Measurements from ENCODE around the gene WDFY2. TPM values are rescaled to one million over a fixed set of nuclear protein-coding genes. Genes with fewer than 3 reads are reported as not detected.

Gene WDFY2
- total and polyA plus RNA-seq, 2 of the 8 experiments (the other 6 are each of a cell fraction or from before 2014, with no cell fraction given) = 13.9 to 29.0 TPM

- no peak for TF ChIP-seq NRF1 (IDR thresholded peaks at IDR 0.05; ENCODE audit: low read depth, low read length)
- TF ChIP-seq BCL11A (IDR thresholded peaks at IDR 0.05; ENCODE audit: low read depth in 2 of 2, low read length in 2 of 2) = no peak
- TF ChIP-seq CEBPB (IDR thresholded peaks at IDR 0.05; ENCODE audit: low read depth, low read length) = no peak
- TF ChIP-seq, protein P1, sequence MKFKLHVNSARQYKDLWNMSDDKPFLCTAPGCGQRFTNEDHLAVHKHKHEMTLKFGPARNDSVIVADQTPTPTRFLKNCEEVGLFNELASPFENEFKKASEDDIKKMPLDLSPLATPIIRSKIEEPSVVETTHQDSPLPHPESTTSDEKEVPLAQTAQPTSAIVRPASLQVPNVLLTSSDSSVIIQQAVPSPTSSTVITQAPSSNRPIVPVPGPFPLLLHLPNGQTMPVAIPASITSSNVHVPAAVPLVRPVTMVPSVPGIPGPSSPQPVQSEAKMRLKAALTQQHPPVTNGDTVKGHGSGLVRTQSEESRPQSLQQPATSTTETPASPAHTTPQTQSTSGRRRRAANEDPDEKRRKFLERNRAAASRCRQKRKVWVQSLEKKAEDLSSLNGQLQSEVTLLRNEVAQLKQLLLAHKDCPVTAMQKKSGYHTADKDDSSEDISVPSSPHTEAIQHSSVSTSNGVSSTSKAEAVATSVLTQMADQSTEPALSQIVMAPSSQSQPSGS (IDR thresholded peaks at IDR 0.05; ENCODE audit: low read length) = no peak
- no peak for TF ChIP-seq NANOG (IDR thresholded peaks at IDR 0.05; ENCODE audit: insufficient read depth, low read depth, low read length, poor library complexity, severe bottlenecking)
- no peak for TF ChIP-seq SAP30 (IDR thresholded peaks at IDR 0.05; ENCODE audit: insufficient read depth, insufficient replicate concordance, low read length)
Observed at GRCh38 chr13:51697855-51698254, 113.6 kb downstream of the WDFY2 start (continued).

Measured in H1 (cell line).